HepG2 (cell line): ENCODE data around the gene GGPS1. TPM values are rescaled to one million over a fixed set of nuclear protein-coding genes. Genes with fewer than 3 reads are reported as not detected.

ENCODE experiments used
- ATAC-seq: fragments of 200-7000 bp; cut with Tn5 transposase; 3 replicates; pipeline ENCODE4 v1.9.1; 2020; ENCODE audit warnings: mild to moderate bottlenecking, moderate library complexity
- BruUV-seq: library from RNA; stranded (reverse); fragments of 400-500 nt; replicated peaks from 2 replicates; lab custom pipeline; 2021; lab: Mats Ljungman, UMichigan
- CTCF ChIA-PET: fragments of 300-600 bp; formaldehyde crosslinking; extraction: SDS; loops from one replicate; lab custom pipeline; 2021; ENCODE audit warnings: low total read pairs, inconsistent platforms, low intra/inter-chr PET ratio; lab: Yijun Ruan, JAX
- POLR2A ChIA-PET: fragments of 350-600 bp; sonication (Branson Sonifier 250); formaldehyde crosslinking; loops from one replicate; lab custom pipeline; 2020; ENCODE audit warnings: antibody characterized with exemption, inconsistent platforms; lab: Yijun Ruan, JAX
- DNase-seq: peaks from one replicate; pipeline ENCODE4 v3.0.0-alpha.2; 2015; ENCODE audit warnings: low spot score
- FAIRE-seq: peaks from 3 replicates; lab custom pipeline; 2011; peaks lifted over from hg19 to GRCh38; lab: Jason Lieb, UNC
- H2AFZ ChIP-seq: one replicate; pipeline ENCODE4 v1.6.1; 2011; ENCODE audit warnings: low read length, inconsistent platforms
- H3K27ac ChIP-seq: fragments of 300-600 bp; 3 replicates; pipeline ENCODE4 v1.8.0; 2011; ENCODE audit warnings: mixed run types, mild to moderate bottlenecking, mixed read lengths, low read length, inconsistent platforms; ENCODE audit not compliant: insufficient read depth; ENCODE audit errors: extremely low read length
- H3K27me3 ChIP-seq, 2 experiments: fragments of 200-600 bp in 1 of 2; 2 replicates in 1 of 2; 3 replicates in 1 of 2; pipeline versions ENCODE4 v1.6.0 to v1.8.0; 2011; ENCODE audit warnings: low read length in 2 of 2, mild to moderate bottlenecking in 2 of 2, moderate library complexity in 2 of 2, inconsistent platforms in 1 of 2; ENCODE audit not compliant: insufficient read depth in 2 of 2, control insufficient read depth in 1 of 2
- H3K36me3 ChIP-seq, 2 experiments: fragments of 200-600 bp in 1 of 2; replicated peaks in 1 of 2; 2 replicates in 1 of 2; 3 replicates in 1 of 2; pipeline versions ENCODE4 v1.5.1 to v1.8.0; 2011; ENCODE audit warnings: low read length in 2 of 2, inconsistent platforms in 1 of 2; ENCODE audit not compliant: insufficient read depth in 2 of 2, control insufficient read depth in 1 of 2
- H3K4me1 ChIP-seq: 2 replicates; pipeline ENCODE4 v1.5.1; 2012; ENCODE audit warnings: low read length, inconsistent platforms; ENCODE audit not compliant: insufficient read depth
- H3K4me2 ChIP-seq: 2 replicates; pipeline ENCODE4 v1.6.0; 2011; ENCODE audit warnings: low read depth, low read length, inconsistent platforms
- H3K4me3 ChIP-seq, 3 experiments: fragments of 200-600 bp in 1 of 3; sonication (generic), shearing (Covaris generic) in 1 of 3; replicated peaks in 1 of 3; 2 replicates each; pipeline ENCODE4 v1.5.1; 2011 to 2016; ENCODE audit warnings: low read length in 3 of 3, inconsistent platforms in 2 of 3, low read depth in 2 of 3, mild to moderate bottlenecking in 2 of 3, control low read depth in 1 of 3, mixed read lengths in 1 of 3; ENCODE audit not compliant: insufficient read depth in 1 of 3
- H3K79me2 ChIP-seq: one replicate; pipeline ENCODE4 v1.6.1; 2011; ENCODE audit warnings: low read length, inconsistent platforms; ENCODE audit not compliant: insufficient read depth
- H3K9ac ChIP-seq: 2 replicates; pipeline ENCODE4 v1.6.0; 2011; ENCODE audit warnings: mild to moderate bottlenecking, low read depth, low read length, inconsistent platforms; ENCODE audit not compliant: insufficient read depth
- H3K9me3 ChIP-seq: 2 replicates; pipeline ENCODE4 v1.5.1; 2012; ENCODE audit warnings: mild to moderate bottlenecking, low read length
- H4K20me1 ChIP-seq: 2 replicates; pipeline ENCODE4 v1.6.0; 2011; ENCODE audit warnings: inconsistent platforms, mild to moderate bottlenecking, low read length, moderate library complexity; ENCODE audit not compliant: insufficient read depth
- ARNTL ChIP-seq: sonication (generic); formaldehyde crosslinking; IDR thresholded peaks from 2 replicates; pipeline ENCODE4 v1.4.0; 2020; ENCODE audit warnings: mild to moderate bottlenecking, missing genetic modification reagents
- CREB3 ChIP-seq: sonication (generic); formaldehyde crosslinking; IDR thresholded peaks from 2 replicates; pipeline ENCODE4 v1.5.0; 2020; ENCODE audit warnings: missing genetic modification reagents
- PHF20 ChIP-seq: sonication (generic); formaldehyde crosslinking; IDR thresholded peaks from 2 replicates; pipeline ENCODE4 v1.5.0; 2020; ENCODE audit warnings: mild to moderate bottlenecking, missing genetic modification reagents
- REPIN1 ChIP-seq: sonication (generic); formaldehyde crosslinking; IDR thresholded peaks from 2 replicates; pipeline ENCODE4 v1.8.0; 2022; ENCODE audit warnings: missing genetic modification reagents, low read depth, mild to moderate bottlenecking, borderline replicate concordance
- STAG1 ChIP-seq: sonication (generic); formaldehyde crosslinking; IDR thresholded peaks from 2 replicates; pipeline ENCODE4 v1.4.0; 2020; ENCODE audit warnings: missing genetic modification reagents
- TOE1 ChIP-seq: sonication (generic); formaldehyde crosslinking; IDR thresholded peaks from 2 replicates; pipeline ENCODE4 v1.4.0; 2020; ENCODE audit warnings: mild to moderate bottlenecking, missing genetic modification reagents
- ZFP90 ChIP-seq: sonication (generic); formaldehyde crosslinking; IDR thresholded peaks from 2 replicates; pipeline ENCODE4 v1.8.0; 2022; ENCODE audit warnings: missing genetic modification reagents, mild to moderate bottlenecking, inconsistent platforms, borderline replicate concordance
- ZNF501 ChIP-seq: sonication (generic); formaldehyde crosslinking; IDR thresholded peaks from 2 replicates; pipeline ENCODE4 v1.5.1; 2020; ENCODE audit warnings: mild to moderate bottlenecking, moderate library complexity, missing genetic modification reagents
- ZNF704 ChIP-seq: sonication (generic); formaldehyde crosslinking; IDR thresholded peaks from 2 replicates; pipeline ENCODE4 v1.8.1; 2023; ENCODE audit warnings: mild to moderate bottlenecking, inconsistent platforms, moderate library complexity, missing genetic modification reagents, borderline replicate concordance
- ZNF883 ChIP-seq: sonication (generic); formaldehyde crosslinking; IDR thresholded peaks from 2 replicates; pipeline ENCODE4 v1.5.1; 2020; ENCODE audit warnings: mild to moderate bottlenecking, missing genetic modification reagents; ENCODE audit errors: not compliant biosample characterization
- ZZZ3 ChIP-seq: sonication (generic); formaldehyde crosslinking; IDR thresholded peaks from 2 replicates; pipeline ENCODE4 v1.4.0; 2020; ENCODE audit warnings: missing genetic modification reagents, mild to moderate bottlenecking, borderline replicate concordance
- WGBS: methylation state at CpG from one replicate; pipeline ENCODE4 v1.1.6; 2017; ENCODE audit warnings: low lambda C conversion rate; 5-methylcytosine and 5-hydroxymethylcytosine counted together
- in situ Hi-C: cut with HindIII; loops from 2 replicates; pipeline ENCODE4 v1.10.0; 2017; ENCODE audit warnings: low pct_unique_long_range_greater_than_20kb; ENCODE audit not compliant: extremely low pct_ligation_motif_present
- intact Hi-C: fragments of 100-400 bp; cut with micrococcal nuclease; formaldehyde crosslinking; loops from one replicate; pipeline ENCODE4 v1.10.0; 2022; ENCODE audit not compliant: unreplicated experiment
- polyA plus RNA-seq, 8 experiments: library from polyadenylated mRNA; depleted of rRNA in 3 of 8; stranded (reverse) in 7 of 8; unstranded in 1 of 8; fragments of >200 nt; fragmentation: Illumina TruSeq in 4 of 8; extraction: Trizol in 4 of 8; gene quantifications; 2 replicates each; pipeline versions ENCODE4 v1.2.1 to v1.2.3, GENCODE V29; 2011 to 2016; ENCODE audit warnings: low read depth in 4 of 8, missing spikeins in 1 of 8, mixed read lengths in 1 of 8; ENCODE audit not compliant: insufficient read depth in 1 of 8
- total RNA-seq, 5 experiments: library from RNA; depleted of rRNA; stranded (reverse); fragments of >200 nt; fragmentation: Illumina TruSeq; extraction: Trizol; gene quantifications; 2 replicates each; pipeline ENCODE4 v1.2.3, GENCODE V29; 2016; ENCODE audit warnings: low read depth in 1 of 5
- TF ChIP-seq, protein P1 (sequence below): sonication (generic); formaldehyde crosslinking; IDR thresholded peaks from 2 replicates; pipeline ENCODE4 v1.8.0; 2022; ENCODE audit warnings: mild to moderate bottlenecking, missing genetic modification reagents, borderline replicate concordance
- TF ChIP-seq, protein P2 (sequence below): sonication (generic); formaldehyde crosslinking; IDR thresholded peaks from 2 replicates; pipeline ENCODE4 v1.8.0; 2022; ENCODE audit warnings: mild to moderate bottlenecking, missing genetic modification reagents
- TF ChIP-seq, protein P3 (sequence below): IDR thresholded peaks from 2 replicates; pipeline ENCODE4 v1.6.1; 2016; ENCODE audit warnings: missing compliant biosample characterization, missing genetic modification reagents, borderline replicate concordance

The GGPS1 gene
- total and polyA plus RNA-seq, 2 of the 13 experiments (the other 11 are each of a cell fraction or from before 2014, with no cell fraction given), result 28.8 to 42.6 TPM

DNA sequence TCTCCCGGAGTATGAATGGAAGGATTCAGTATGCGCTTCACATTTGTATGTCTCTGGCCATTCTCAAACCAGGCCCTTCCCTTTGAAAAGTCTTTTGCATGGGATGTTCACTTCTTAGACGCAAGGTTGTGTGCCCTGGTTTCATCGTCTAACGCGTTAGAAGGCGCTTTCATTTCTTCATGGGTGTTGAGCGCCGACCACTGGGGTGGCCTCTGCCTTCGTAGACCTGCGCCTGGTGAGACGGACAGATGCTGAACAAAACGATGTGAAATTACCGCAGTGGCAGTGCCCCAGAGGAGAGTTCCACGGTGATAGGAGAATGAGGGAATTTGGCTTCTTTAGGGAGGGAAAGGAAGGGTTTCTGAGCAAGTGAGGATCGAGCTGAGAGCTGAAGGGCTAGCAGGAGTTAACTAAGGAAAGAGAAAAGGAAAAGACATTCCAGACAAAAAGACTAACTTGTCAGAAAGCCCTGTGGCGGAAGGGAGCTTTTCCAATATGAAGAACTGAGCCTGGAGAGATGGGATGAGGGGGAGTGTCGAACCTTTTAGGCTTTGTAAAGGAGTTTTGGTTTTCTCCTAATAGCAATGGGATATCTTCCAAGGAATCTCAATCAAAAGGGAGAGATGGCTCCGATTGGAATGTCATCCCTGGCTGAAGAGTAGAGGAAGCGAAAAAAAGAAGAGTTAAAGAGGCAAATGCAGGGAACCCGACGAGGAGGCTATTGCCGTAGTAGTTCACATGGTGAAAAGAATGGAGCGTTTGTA lies 951 bp downstream of the GGPS1 start:
- no peaks in the 10 kb centered on the region; a peak in 1 of 5 replicates for H3K27me3 ChIP-seq
- WGBS, result under 1% methylated on average over 21 of the region's 24 CpGs
- ATAC-seq (peak; percentile 3; the same call in 1 of the 3 replicates), FAIRE-seq (no peak), DNase-seq (no peak)
- peaks cover 47% of the 10 kb centered on the region for H3K4me1 ChIP-seq
- peaks cover 90% of the 10 kb centered on the region for H3K79me2 ChIP-seq
- peak overlapping the region; percentile 85 to 95 (median 91) for H3K4me3 ChIP-seq
- BruUV-seq, result no TSS peak
- no peak overlapping the region for H2AFZ ChIP-seq
- no peaks in the 10 kb centered on the region for H3K9me3 ChIP-seq
- in situ Hi-C loops (loop anchor here (10.0 kb wide), 1 partner anchor 75 kb away; no protein-coding TSS in a partner anchor), intact Hi-C loops (loop anchor here (2.0 kb wide), 1 partner anchor 77 kb away; no protein-coding TSS in a partner anchor)
- H3K27ac ChIP-seq, result peak overlapping the region; percentile 88
- peaks cover 28% of the 10 kb centered on the region for H4K20me1 ChIP-seq
- ChIA-PET POLR2A (interaction anchor here (0.8 to 3.1 kb wide), 14 partner anchors 22 to 201 kb away, joined by 3 to 25 read pairs (median 4); partner anchors contain the start of genes B3GALNT2, TBCE and TOMM20), CTCF (interaction anchor here (1.1 kb wide), 1 partner anchor 88 kb away, joined by 3 read pairs; no protein-coding TSS in a partner anchor)
- H3K4me2 ChIP-seq, result peak overlapping the region; percentile 80
- peak overlapping the region; percentile 93 for H3K9ac ChIP-seq
- no peaks in the 10 kb centered on the region for H3K36me3 ChIP-seq
- TF ChIP-seq ZNF501 (CRISPR knock-in tag), result peak; percentile 23; the same call in 1 of the 2 replicates
- 0 out of 2 replicates have a peak, but pooled peaks have one; percentile 15 for TF ChIP-seq PHF20 (CRISPR knock-in tag)
- TF ChIP-seq STAG1, result peak; percentile 29
- TF ChIP-seq, protein P1, sequence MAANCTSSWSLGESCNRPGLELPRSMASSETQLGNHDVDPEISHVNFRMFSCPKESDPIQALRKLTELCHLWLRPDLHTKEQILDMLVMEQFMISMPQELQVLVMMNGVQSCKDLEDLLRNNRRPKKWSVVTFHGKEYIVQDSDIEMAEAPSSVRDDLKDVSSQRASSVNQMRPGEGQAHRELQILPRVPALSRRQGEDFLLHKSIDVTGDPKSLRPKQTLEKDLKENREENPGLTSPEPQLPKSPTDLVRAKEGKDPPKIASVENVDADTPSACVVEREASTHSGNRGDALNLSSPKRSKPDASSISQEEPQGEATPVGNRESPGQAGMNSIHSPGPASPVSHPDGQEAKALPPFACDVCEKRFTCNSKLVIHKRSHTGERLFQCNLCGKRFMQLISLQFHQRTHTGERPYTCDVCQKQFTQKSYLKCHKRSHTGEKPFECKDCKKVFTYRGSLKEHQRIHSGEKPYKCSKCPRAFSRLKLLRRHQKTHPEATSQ (CRISPR knock-in tag), result peak; percentile 11; the same call in 1 of the 2 replicates
- 0 out of 2 replicates have a peak, but pooled peaks have one; percentile 2 for TF ChIP-seq ZZZ3 (CRISPR knock-in tag)
- TF ChIP-seq REPIN1, result peak; percentile 71; the same call in 1 of the 2 replicates
- TF ChIP-seq ZFP90 (CRISPR knock-in tag), result no peak
- 0 out of 2 replicates have a peak, but pooled peaks have one; percentile 35 for TF ChIP-seq ARNTL (CRISPR knock-in tag)
- TF ChIP-seq, protein P2, sequence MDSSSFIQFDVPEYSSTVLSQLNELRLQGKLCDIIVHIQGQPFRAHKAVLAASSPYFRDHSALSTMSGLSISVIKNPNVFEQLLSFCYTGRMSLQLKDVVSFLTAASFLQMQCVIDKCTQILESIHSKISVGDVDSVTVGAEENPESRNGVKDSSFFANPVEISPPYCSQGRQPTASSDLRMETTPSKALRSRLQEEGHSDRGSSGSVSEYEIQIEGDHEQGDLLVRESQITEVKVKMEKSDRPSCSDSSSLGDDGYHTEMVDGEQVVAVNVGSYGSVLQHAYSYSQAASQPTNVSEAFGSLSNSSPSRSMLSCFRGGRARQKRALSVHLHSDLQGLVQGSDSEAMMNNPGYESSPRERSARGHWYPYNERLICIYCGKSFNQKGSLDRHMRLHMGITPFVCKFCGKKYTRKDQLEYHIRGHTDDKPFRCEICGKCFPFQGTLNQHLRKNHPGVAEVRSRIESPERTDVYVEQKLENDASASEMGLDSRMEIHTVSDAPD (CRISPR knock-in tag), result no peak
- TF ChIP-seq ZNF883 (CRISPR knock-in tag), result no peak
- TF ChIP-seq TOE1 (CRISPR knock-in tag), result 0 out of 2 replicates have a peak, but pooled peaks have one; percentile 0
- TF ChIP-seq CREB3 (CRISPR knock-in tag), result 0 out of 2 replicates have a peak, but pooled peaks have one; percentile 27
- TF ChIP-seq ZNF704 (CRISPR knock-in tag), result no peak
- TF ChIP-seq, protein P3, sequence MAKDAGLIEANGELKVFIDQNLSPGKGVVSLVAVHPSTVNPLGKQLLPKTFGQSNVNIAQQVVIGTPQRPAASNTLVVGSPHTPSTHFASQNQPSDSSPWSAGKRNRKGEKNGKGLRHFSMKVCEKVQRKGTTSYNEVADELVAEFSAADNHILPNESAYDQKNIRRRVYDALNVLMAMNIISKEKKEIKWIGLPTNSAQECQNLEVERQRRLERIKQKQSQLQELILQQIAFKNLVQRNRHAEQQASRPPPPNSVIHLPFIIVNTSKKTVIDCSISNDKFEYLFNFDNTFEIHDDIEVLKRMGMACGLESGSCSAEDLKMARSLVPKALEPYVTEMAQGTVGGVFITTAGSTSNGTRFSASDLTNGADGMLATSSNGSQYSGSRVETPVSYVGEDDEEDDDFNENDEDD (CRISPR knock-in tag), result no peak
